ENCODE data around the gene SF3A2. TPM values are rescaled to one million over a fixed set of nuclear protein-coding genes. Genes with fewer than 3 reads are reported as not detected.

SF3A2 gene
- total and polyA plus RNA-seq, 10 of the 15 experiments (the other 5 are each of a cell fraction or from before 2014, with no cell fraction given) = 0.33 to 143 (median 30.6) TPM

GRCh38 chr19:2266183-2266993 is 29.8 kb downstream of the SF3A2 start (continued):
- TF ChIP-seq USF1 (IDR thresholded peaks at IDR 0.05; ENCODE audit: borderline replicate concordance, extremely low read length, insufficient read depth, low read depth, low read length) = peak; percentile 85
- no peak for TF ChIP-seq ELK1 (IDR thresholded peaks at IDR 0.05; ENCODE audit: low read depth, low read length)
- TF ChIP-seq POLR2A (IDR thresholded peaks at IDR 0.05; ENCODE audit: low read depth, low read length) = peak; percentile 65
- TF ChIP-seq, protein P1, sequence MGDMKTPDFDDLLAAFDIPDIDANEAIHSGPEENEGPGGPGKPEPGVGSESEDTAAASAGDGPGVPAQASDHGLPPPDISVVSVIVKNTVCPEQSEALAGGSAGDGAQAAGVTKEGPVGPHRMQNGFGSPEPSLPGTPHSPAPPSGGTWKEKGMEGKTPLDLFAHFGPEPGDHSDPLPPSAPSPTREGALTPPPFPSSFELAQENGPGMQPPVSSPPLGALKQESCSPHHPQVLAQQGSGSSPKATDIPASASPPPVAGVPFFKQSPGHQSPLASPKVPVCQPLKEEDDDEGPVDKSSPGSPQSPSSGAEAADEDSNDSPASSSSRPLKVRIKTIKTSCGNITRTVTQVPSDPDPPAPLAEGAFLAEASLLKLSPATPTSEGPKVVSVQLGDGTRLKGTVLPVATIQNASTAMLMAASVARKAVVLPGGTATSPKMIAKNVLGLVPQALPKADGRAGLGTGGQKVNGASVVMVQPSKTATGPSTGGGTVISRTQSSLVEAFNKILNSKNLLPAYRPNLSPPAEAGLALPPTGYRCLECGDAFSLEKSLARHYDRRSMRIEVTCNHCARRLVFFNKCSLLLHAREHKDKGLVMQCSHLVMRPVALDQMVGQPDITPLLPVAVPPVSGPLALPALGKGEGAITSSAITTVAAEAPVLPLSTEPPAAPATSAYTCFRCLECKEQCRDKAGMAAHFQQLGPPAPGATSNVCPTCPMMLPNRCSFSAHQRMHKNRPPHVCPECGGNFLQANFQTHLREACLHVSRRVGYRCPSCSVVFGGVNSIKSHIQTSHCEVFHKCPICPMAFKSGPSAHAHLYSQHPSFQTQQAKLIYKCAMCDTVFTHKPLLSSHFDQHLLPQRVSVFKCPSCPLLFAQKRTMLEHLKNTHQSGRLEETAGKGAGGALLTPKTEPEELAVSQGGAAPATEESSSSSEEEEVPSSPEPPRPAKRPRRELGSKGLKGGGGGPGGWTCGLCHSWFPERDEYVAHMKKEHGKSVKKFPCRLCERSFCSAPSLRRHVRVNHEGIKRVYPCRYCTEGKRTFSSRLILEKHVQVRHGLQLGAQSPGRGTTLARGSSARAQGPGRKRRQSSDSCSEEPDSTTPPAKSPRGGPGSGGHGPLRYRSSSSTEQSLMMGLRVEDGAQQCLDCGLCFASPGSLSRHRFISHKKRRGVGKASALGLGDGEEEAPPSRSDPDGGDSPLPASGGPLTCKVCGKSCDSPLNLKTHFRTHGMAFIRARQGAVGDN (IDR thresholded peaks at IDR 0.05) = peak; percentile 50; the same call in 1 of the 2 replicates
- TF ChIP-seq, protein P2, sequence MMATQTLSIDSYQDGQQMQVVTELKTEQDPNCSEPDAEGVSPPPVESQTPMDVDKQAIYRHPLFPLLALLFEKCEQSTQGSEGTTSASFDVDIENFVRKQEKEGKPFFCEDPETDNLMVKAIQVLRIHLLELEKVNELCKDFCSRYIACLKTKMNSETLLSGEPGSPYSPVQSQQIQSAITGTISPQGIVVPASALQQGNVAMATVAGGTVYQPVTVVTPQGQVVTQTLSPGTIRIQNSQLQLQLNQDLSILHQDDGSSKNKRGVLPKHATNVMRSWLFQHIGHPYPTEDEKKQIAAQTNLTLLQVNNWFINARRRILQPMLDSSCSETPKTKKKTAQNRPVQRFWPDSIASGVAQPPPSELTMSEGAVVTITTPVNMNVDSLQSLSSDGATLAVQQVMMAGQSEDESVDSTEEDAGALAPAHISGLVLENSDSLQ (IDR thresholded peaks at IDR 0.05) = peak; percentile 83
- TF ChIP-seq MTA2 (IDR thresholded peaks at IDR 0.05; ENCODE audit: low read depth) = peak; percentile 45; the same call in 1 of the 2 replicates
- TF ChIP-seq POLR2AphosphoS2 (IDR thresholded peaks at IDR 0.05; ENCODE audit: low read depth, low read length) = no peak
- 0 out of 2 replicates have a peak, but pooled peaks have one; percentile 14 for TF ChIP-seq ATF7 (IDR thresholded peaks at IDR 0.05; ENCODE audit: low read depth)
- peak; percentile 47; the same call in 1 of the 2 replicates for TF ChIP-seq BACH1 (IDR thresholded peaks at IDR 0.05; ENCODE audit: borderline replicate concordance)
- no peak for TF ChIP-seq ASH2L (IDR thresholded peaks at IDR 0.05; ENCODE audit: borderline replicate concordance, low read depth)
- TF ChIP-seq KAT2A (conservative IDR thresholded peaks at IDR 0.05; ENCODE audit: control insufficient read depth, low read depth, low read length) = no peak
- TF ChIP-seq, protein P3, sequence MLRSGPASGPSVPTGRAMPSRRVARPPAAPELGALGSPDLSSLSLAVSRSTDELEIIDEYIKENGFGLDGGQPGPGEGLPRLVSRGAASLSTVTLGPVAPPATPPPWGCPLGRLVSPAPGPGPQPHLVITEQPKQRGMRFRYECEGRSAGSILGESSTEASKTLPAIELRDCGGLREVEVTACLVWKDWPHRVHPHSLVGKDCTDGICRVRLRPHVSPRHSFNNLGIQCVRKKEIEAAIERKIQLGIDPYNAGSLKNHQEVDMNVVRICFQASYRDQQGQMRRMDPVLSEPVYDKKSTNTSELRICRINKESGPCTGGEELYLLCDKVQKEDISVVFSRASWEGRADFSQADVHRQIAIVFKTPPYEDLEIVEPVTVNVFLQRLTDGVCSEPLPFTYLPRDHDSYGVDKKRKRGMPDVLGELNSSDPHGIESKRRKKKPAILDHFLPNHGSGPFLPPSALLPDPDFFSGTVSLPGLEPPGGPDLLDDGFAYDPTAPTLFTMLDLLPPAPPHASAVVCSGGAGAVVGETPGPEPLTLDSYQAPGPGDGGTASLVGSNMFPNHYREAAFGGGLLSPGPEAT (IDR thresholded peaks at IDR 0.05; ENCODE audit: low read depth) = peak; percentile 91
- peak; percentile 50 for TF ChIP-seq TCF3 (IDR thresholded peaks at IDR 0.05; ENCODE audit: borderline replicate concordance, insufficient read depth, low read depth, low read length)
- peak; percentile 29; the same call in 1 of the 2 replicates for TF ChIP-seq TAF1 (IDR thresholded peaks at IDR 0.05; ENCODE audit: borderline replicate concordance, low read depth, low read length)
- no peak for TF ChIP-seq SMARCA5 (IDR thresholded peaks at IDR 0.05)
- TF ChIP-seq USF2 (IDR thresholded peaks at IDR 0.05; ENCODE audit: borderline replicate concordance, low read depth, low read length) = peak; percentile 45
- peak; percentile 85 for TF ChIP-seq YY1 (IDR thresholded peaks at IDR 0.05; ENCODE audit: low read depth, low read length)
- TF ChIP-seq BCL11A (IDR thresholded peaks at IDR 0.05; ENCODE audit: low read depth, low read length) = peak; percentile 30; the same call in 1 of the 2 replicates
- peak; percentile 47; the same call in 1 of the 2 replicates for TF ChIP-seq POLR2AphosphoS5 (IDR thresholded peaks at IDR 0.05; ENCODE audit: low read length)
